ENCODE results near the gene LTF.

LTF gene

DNA sequence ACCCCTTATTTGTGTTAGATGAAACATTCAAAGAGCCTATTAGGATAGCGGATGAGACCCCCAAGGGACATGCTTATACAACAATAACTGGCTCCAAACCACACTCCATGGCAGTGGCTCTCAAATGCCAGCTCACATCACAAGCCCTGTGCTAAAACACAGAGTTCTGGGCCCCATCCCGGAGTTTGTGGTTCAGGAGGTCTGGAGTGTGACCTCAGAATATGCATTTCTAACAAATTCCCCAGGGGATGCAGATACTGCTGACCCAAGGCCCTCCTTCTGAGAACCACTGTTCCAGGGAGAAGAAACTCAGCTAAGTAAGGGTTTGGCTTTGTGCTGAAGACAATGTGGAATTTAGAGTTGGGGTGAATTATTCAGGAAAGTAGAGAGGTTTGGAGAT, 54.0 kb downstream of the LTF start:
- H3K4me2 ChIP-seq (ENCODE audit: low read length) = no peak overlapping the region
- TF ChIP-seq EZH2phosphoT487 (IDR thresholded peaks at IDR 0.05; ENCODE audit: low read depth) = no peak
- TF ChIP-seq, protein P1, sequence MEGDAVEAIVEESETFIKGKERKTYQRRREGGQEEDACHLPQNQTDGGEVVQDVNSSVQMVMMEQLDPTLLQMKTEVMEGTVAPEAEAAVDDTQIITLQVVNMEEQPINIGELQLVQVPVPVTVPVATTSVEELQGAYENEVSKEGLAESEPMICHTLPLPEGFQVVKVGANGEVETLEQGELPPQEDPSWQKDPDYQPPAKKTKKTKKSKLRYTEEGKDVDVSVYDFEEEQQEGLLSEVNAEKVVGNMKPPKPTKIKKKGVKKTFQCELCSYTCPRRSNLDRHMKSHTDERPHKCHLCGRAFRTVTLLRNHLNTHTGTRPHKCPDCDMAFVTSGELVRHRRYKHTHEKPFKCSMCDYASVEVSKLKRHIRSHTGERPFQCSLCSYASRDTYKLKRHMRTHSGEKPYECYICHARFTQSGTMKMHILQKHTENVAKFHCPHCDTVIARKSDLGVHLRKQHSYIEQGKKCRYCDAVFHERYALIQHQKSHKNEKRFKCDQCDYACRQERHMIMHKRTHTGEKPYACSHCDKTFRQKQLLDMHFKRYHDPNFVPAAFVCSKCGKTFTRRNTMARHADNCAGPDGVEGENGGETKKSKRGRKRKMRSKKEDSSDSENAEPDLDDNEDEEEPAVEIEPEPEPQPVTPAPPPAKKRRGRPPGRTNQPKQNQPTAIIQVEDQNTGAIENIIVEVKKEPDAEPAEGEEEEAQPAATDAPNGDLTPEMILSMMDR (IDR thresholded peaks at IDR 0.05; ENCODE audit: low read depth, low read length) = no peak
- no peaks in the 10 kb centered on the region for H3K36me3 ChIP-seq (replicated peaks; ENCODE audit: low read depth, low read length)
- no peak overlapping the region for H3K9ac ChIP-seq (ENCODE audit: low read length)
- no peaks in the 10 kb centered on the region for H4K20me1 ChIP-seq (ENCODE audit: insufficient read depth, low read length)
- H3K4me1 ChIP-seq (ENCODE audit: low read length) = peaks cover 27% of the 10 kb centered on the region
- H3K79me2 ChIP-seq (ENCODE audit: low read length) = no peaks in the 10 kb centered on the region
- no peak overlapping the region for H2AFZ ChIP-seq (ENCODE audit: low read depth, low read length)
- no peaks in the 10 kb centered on the region for H3K9me3 ChIP-seq (ENCODE audit: insufficient read depth, low read length)
- peaks cover 14% of the 10 kb centered on the region for H3K27me3 ChIP-seq (ENCODE audit: low read depth, low read length)
- no peak overlapping the region for H3K27ac ChIP-seq (ENCODE audit: low read length)
- no peak overlapping the region for H3K4me3 ChIP-seq (ENCODE audit: low read length)

- Histone ChIP-seq H3K4me3 (ENCODE audit: low read length) (no peak overlapping the region), H3K36me3 (replicated peaks; ENCODE audit: low read depth, low read length) (no peaks in the 10 kb centered on the region), H3K9me3 (ENCODE audit: insufficient read depth, low read length) (no peaks in the 10 kb centered on the region), H3K27me3 (ENCODE audit: low read depth, low read length) (peaks cover 13% of the 10 kb centered on the region), H3K79me2 (ENCODE audit: low read length) (no peaks in the 10 kb centered on the region), H4K20me1 (ENCODE audit: insufficient read depth, low read length) (no peaks in the 10 kb centered on the region), H3K4me2 (ENCODE audit: low read length) (no peak overlapping the region), H3K9ac (ENCODE audit: low read length) (no peak overlapping the region), H3K27ac (ENCODE audit: low read length) (no peak overlapping the region), H2AFZ (ENCODE audit: low read depth, low read length) (no peak overlapping the region), H3K4me1 (ENCODE audit: low read length) (peaks cover 27% of the 10 kb centered on the region)
- TF ChIP-seq EZH2phosphoT487 (IDR thresholded peaks at IDR 0.05; ENCODE audit: low read depth) = no peak
- TF ChIP-seq, protein P1 (IDR thresholded peaks at IDR 0.05; ENCODE audit: low read depth, low read length) = no peak
Measured at GRCh38 chr3:46409739-46410489, 54.8 kb downstream of the LTF start.

- Histone ChIP-seq H3K9me3 (ENCODE audit: insufficient read depth, low read length) (no peaks in the 10 kb centered on the region), H3K4me1 (ENCODE audit: low read length) (peaks cover 27% of the 10 kb centered on the region), H3K36me3 (replicated peaks; ENCODE audit: low read depth, low read length) (no peaks in the 10 kb centered on the region), H2AFZ (ENCODE audit: low read depth, low read length) (no peak overlapping the region), H3K9ac (ENCODE audit: low read length) (no peak overlapping the region), H3K4me2 (ENCODE audit: low read length) (no peak overlapping the region), H3K27ac (ENCODE audit: low read length) (no peak overlapping the region), H3K79me2 (ENCODE audit: low read length) (no peaks in the 10 kb centered on the region), H4K20me1 (ENCODE audit: insufficient read depth, low read length) (no peaks in the 10 kb centered on the region), H3K4me3 (ENCODE audit: low read length) (no peak overlapping the region), H3K27me3 (ENCODE audit: low read depth, low read length) (peaks cover 14% of the 10 kb centered on the region; the same call in 1 of the 2 replicates)
- TF ChIP-seq, protein P1 (IDR thresholded peaks at IDR 0.05; ENCODE audit: low read depth, low read length) = no peak
- no peak for TF ChIP-seq EZH2phosphoT487 (IDR thresholded peaks at IDR 0.05; ENCODE audit: low read depth)
Measured at GRCh38 chr3:46408853-46409252, 55.9 kb downstream of the LTF start.

DNA sequence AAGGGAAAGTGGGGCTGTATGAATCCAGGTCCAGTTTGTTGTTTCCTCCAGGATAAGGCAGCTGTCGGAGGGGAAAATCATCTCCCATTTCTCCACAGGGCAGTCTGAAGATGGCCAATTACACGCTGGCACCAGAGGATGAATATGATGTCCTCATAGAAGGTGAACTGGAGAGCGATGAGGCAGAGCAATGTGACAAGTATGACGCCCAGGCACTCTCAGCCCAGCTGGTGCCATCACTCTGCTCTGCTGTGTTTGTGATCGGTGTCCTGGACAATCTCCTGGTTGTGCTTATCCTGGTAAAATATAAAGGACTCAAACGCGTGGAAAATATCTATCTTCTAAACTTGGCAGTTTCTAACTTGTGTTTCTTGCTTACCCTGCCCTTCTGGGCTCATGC, 56.7 kb downstream of the LTF start:
- H3K27me3 ChIP-seq (ENCODE audit: low read depth, low read length) = peaks cover 14% of the 10 kb centered on the region; the same call in 1 of the 2 replicates
- H4K20me1 ChIP-seq (ENCODE audit: insufficient read depth, low read length) = no peaks in the 10 kb centered on the region
- no peaks in the 10 kb centered on the region for H3K9me3 ChIP-seq (ENCODE audit: insufficient read depth, low read length)
- H3K79me2 ChIP-seq (ENCODE audit: low read length) = no peaks in the 10 kb centered on the region
- peak overlapping the region; percentile 58; the same call in 1 of the 2 replicates for H3K4me3 ChIP-seq (ENCODE audit: low read length)
- TF ChIP-seq EZH2phosphoT487 (IDR thresholded peaks at IDR 0.05; ENCODE audit: low read depth) = no peak
- TF ChIP-seq, protein P1 (IDR thresholded peaks at IDR 0.05; ENCODE audit: low read depth, low read length) = no peak
- no peak overlapping the region for H3K27ac ChIP-seq (ENCODE audit: low read length)
- H3K4me2 ChIP-seq (ENCODE audit: low read length) = peak overlapping the region; percentile 56; the same call in 1 of the 2 replicates
- H3K4me1 ChIP-seq (ENCODE audit: low read length) = peaks cover 27% of the 10 kb centered on the region
- no peaks in the 10 kb centered on the region for H3K36me3 ChIP-seq (replicated peaks; ENCODE audit: low read depth, low read length)
- H2AFZ ChIP-seq (ENCODE audit: low read depth, low read length) = no peak overlapping the region
- H3K9ac ChIP-seq (ENCODE audit: low read length) = no peak overlapping the region

Measured in OCI-LY3 (cell line).